ENCODE measurements around the gene PTPRM.

PTPRM gene

GRCh38 chr18:7737550-7737949, 170.4 kb downstream of the PTPRM start:
- in situ Hi-C loops (cut with HindIII; ENCODE audit: low pct_unique_long_range_greater_than_20kb, low sequenced_read_pairs): no loop called here
- no peak for TF ChIP-seq JUND (IDR thresholded peaks at IDR 0.05; ENCODE audit: low read depth)
- DNase-seq (ENCODE audit: low read depth in 1 of 2, low spot score in 1 of 2): peak in 1 of 2 experiments; percentile 2

GRCh38 chr18:7740821-7741220, 173.7 kb downstream of the PTPRM start:
- in situ Hi-C loops (cut with HindIII; ENCODE audit: low pct_unique_long_range_greater_than_20kb, low sequenced_read_pairs): no loop called here
- TF ChIP-seq JUND (IDR thresholded peaks at IDR 0.05; ENCODE audit: low read depth): no peak
- no peak for DNase-seq (ENCODE audit: low read depth in 1 of 2, low spot score in 1 of 2)

- TF ChIP-seq JUND (IDR thresholded peaks at IDR 0.05; ENCODE audit: low read depth): no peak
- in situ Hi-C loops (cut with HindIII; ENCODE audit: low pct_unique_long_range_greater_than_20kb, low sequenced_read_pairs): no loop called here
- no peak for DNase-seq (ENCODE audit: low read depth in 1 of 2, low spot score in 1 of 2)
Observed at GRCh38 chr18:7741640-7742039, 174.5 kb downstream of the PTPRM start.

- TF ChIP-seq JUND (IDR thresholded peaks at IDR 0.05; ENCODE audit: low read depth): no peak
- no peak for DNase-seq (ENCODE audit: low read depth in 1 of 2, low spot score in 1 of 2)
- in situ Hi-C loops (cut with HindIII; ENCODE audit: low pct_unique_long_range_greater_than_20kb, low sequenced_read_pairs): no loop called here
Observed at GRCh38 chr18:7742224-7742623, 175.1 kb downstream of the PTPRM start.

GRCh38 chr18:7743256-7743655, 176.1 kb downstream of the PTPRM start:
- in situ Hi-C loops (cut with HindIII; ENCODE audit: low pct_unique_long_range_greater_than_20kb, low sequenced_read_pairs): no loop called here
- no peak for DNase-seq (ENCODE audit: low read depth in 1 of 2, low spot score in 1 of 2)
- TF ChIP-seq JUND (IDR thresholded peaks at IDR 0.05; ENCODE audit: low read depth): no peak

GRCh38 chr18:7746106-7746505, 179.0 kb downstream of the PTPRM start:
- no peak for TF ChIP-seq JUND (IDR thresholded peaks at IDR 0.05; ENCODE audit: low read depth)
- no peak for DNase-seq (ENCODE audit: low read depth in 1 of 2, low spot score in 1 of 2)
- in situ Hi-C loops (cut with HindIII; ENCODE audit: low pct_unique_long_range_greater_than_20kb, low sequenced_read_pairs): no loop called here

GRCh38 chr18:7748251-7749007, 181.3 kb downstream of the PTPRM start:
- no peak for TF ChIP-seq JUND (IDR thresholded peaks at IDR 0.05; ENCODE audit: low read depth)
- no peak for DNase-seq (ENCODE audit: low read depth in 1 of 2, low spot score in 1 of 2)
- in situ Hi-C loops (cut with HindIII; ENCODE audit: low pct_unique_long_range_greater_than_20kb, low sequenced_read_pairs): no loop called here

- no peak for DNase-seq (ENCODE audit: low read depth in 1 of 2, low spot score in 1 of 2)
- in situ Hi-C loops (cut with HindIII; ENCODE audit: low pct_unique_long_range_greater_than_20kb, low sequenced_read_pairs): no loop called here
- TF ChIP-seq JUND (IDR thresholded peaks at IDR 0.05; ENCODE audit: low read depth): no peak
Observed at GRCh38 chr18:7749008-7749405, 181.9 kb downstream of the PTPRM start.

- DNase-seq (ENCODE audit: low read depth in 1 of 2, low spot score in 1 of 2): no peak
- in situ Hi-C loops (cut with HindIII; ENCODE audit: low pct_unique_long_range_greater_than_20kb, low sequenced_read_pairs): no loop called here
- TF ChIP-seq JUND (IDR thresholded peaks at IDR 0.05; ENCODE audit: low read depth): no peak
Observed at GRCh38 chr18:7749510-7749981, 182.4 kb downstream of the PTPRM start.

GRCh38 chr18:7750095-7750663, 183.1 kb downstream of the PTPRM start:
- in situ Hi-C loops (cut with HindIII; ENCODE audit: low pct_unique_long_range_greater_than_20kb, low sequenced_read_pairs): no loop called here
- no peak for DNase-seq (ENCODE audit: low read depth in 1 of 2, low spot score in 1 of 2)
- TF ChIP-seq JUND (IDR thresholded peaks at IDR 0.05; ENCODE audit: low read depth): no peak

GRCh38 chr18:7750966-7751365, 183.8 kb downstream of the PTPRM start:
- DNase-seq (ENCODE audit: low read depth in 1 of 2, low spot score in 1 of 2): no peak
- in situ Hi-C loops (cut with HindIII; ENCODE audit: low pct_unique_long_range_greater_than_20kb, low sequenced_read_pairs): no loop called here
- TF ChIP-seq JUND (IDR thresholded peaks at IDR 0.05; ENCODE audit: low read depth): no peak

GRCh38 chr18:7754258-7754657, 187.1 kb downstream of the PTPRM start:
- no peak for DNase-seq (ENCODE audit: low read depth in 1 of 2, low spot score in 1 of 2)
- in situ Hi-C loops (cut with HindIII; ENCODE audit: low pct_unique_long_range_greater_than_20kb, low sequenced_read_pairs): no loop called here
- TF ChIP-seq JUND (IDR thresholded peaks at IDR 0.05; ENCODE audit: low read depth): no peak

- no peak for DNase-seq (ENCODE audit: low read depth in 1 of 2, low spot score in 1 of 2)
- in situ Hi-C loops (cut with HindIII; ENCODE audit: low pct_unique_long_range_greater_than_20kb, low sequenced_read_pairs): no loop called here
- no peak for TF ChIP-seq JUND (IDR thresholded peaks at IDR 0.05; ENCODE audit: low read depth)
Observed at GRCh38 chr18:7754725-7755181, 187.6 kb downstream of the PTPRM start.
